DLD1 (cell line): ENCODE data around the gene KLC3.
"Not testable (repeated sequence)": the region's sequence is repeated elsewhere in the genome, so short reads cannot be mapped to it uniquely, and the experiment has no call there.

Source experiments
- in situ Hi-C: cut with HindIII; loops from 2 replicates; pipeline ENCODE4 v1.10.0; 2017; ENCODE audit warnings: low sequenced_read_pairs

KLC3 gene

DNA sequence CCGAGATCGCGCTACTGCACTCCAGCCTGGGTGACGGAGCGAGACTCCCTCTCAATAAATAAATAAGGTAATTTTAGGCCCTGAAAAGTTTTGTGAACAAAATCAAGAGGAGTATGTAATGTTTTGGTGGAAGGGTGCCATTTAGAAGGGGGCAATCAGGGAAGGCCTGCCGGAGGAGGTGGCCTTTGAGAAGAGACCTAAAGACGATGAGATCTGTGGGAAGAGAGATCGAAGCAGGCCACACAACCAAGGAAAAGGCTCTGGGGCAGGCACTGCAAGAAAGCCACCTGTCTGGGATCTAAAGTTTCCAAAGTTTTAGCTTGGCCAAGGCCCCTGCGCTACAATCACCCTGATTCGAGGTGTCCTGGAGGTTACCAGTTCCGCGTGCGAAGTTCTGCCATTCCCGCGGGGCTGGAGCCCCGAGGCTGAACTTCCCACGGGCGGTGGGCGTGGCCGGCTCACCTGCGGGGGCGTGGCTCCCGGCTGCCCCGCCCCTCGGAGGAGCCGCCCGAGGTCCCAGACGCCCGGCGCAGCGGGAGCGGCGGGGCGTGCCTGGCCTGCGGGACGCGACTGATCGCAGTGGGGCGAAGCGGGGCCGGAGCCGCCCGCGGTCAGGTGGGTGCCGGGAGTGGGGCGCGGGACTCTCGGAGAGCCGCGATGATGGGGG is at the start of gene KLC3:
Gene KLC3, plus strand, starts transcription at position 519 of the 667 bp plus-strand sequence. CDS start 4,792 bp downstream, outside the sequence.
- in situ Hi-C loops = no loop called here

DNA sequence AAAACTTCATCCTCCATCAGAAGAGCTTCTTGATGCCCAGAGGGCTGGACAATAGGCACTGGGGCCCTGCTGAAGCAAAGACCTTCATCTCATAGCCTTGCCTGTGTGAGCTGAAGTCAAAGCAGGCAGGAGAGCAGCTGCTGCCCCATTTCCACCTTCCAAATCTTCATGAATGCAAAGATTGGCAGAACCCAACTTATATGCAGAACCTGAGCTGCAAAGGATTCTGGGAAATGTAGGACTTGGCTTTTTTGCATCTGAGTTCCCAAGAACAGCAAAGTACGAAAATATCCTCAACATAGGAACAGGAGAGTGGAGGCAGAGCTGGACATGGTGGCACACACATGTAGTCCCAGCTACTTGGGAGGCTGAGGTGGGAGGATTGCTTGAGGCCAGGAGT is 48.7 kb upstream of the KLC3 start:
- in situ Hi-C loops = no loop called here

DNA sequence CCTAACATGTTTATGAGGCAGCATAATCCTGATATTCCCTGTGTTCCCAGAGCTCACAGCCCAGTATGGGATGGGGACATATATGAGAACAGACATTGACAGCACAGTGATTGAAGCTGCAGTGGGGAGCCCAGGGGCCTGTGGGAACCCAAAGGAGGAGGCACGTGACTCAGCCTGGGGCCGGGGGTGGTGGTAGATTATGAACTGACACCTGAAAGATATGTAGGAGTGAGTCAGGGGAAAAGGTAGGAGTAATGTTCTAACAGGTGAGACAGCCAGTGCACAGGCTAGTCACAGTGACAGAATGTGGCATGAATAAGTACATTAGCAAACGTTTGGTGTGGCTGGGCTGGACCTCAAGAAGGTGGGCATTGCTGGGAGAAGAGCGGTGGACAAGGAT is 46.9 kb upstream of the KLC3 start:
- in situ Hi-C loops = no loop called here

DNA sequence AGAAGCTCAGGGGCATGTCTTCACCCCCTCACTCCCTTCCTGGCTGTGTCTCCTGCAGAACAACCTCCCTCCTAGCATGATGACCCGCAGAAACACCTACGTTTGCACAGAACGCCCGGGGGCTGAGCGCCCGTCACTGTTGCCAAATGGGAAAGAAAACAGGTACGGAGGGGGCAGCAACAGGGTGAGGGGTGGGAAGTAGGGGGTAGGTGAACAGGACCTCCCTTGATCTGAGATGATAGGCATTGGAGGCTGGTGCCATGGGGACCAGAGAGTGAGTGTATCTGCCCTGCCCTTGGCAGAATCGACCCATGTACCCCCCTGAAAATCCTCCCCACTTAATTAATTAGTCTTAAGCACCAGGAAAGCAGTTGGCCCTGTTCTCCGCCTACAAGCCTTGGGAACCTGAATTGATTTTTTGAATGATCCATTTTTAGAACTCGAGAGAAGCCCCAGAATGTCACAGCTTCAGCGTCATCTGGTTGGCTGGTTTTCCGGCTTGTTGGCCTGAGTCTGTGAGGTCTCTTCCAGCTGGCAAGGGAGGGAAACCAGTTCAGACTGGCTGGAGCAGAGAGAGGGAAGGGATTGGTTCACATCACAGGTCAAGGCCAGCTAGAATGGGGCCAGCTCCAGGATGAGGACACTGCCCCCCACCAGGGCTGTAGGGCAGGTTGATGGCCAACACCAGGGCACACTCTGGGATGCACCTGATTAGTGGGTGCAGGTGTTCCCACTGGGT is 46.1 kb upstream of the KLC3 start:
- in situ Hi-C loops = no loop called here

DNA sequence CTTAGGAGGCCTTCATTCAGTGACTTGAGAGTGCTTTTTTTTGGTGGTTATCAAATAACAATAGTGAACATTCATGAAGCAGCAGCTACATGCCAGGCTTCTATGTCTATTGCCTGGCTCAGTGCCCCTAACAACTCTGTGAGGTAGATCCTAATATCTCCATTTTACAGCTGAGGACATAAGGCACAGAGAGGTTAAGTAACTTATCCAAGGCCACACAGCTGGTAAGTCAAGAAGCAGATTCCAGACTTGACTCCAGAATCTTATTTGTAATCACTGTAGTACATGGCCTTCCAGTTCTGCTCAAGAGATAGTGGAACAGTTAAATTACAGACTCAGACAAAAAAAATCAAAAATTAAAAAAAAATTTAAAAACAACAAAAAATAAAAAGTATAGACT is 44.7 kb upstream of the KLC3 start:
- in situ Hi-C loops = no loop called here

DNA sequence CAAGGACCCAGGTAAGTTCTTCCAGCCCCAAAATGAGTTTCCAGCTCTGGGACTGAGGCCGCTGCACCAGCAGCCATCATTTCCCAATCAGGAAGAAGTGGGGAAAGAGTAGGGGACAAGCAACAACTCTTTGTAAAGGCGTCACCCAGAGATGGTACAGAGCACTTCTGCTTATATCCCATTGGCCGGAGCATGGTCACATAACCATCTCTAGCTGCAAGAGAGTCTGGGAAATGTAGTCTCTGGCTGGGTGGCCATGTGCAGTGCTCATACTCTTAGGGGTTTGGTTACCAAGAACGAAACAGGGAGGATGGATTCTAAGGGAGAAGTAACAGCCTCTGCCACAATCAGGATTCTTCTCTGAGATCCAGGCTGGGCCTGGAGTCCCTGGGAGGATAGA is 44.2 kb upstream of the KLC3 start:
- in situ Hi-C loops = no loop called here

DNA sequence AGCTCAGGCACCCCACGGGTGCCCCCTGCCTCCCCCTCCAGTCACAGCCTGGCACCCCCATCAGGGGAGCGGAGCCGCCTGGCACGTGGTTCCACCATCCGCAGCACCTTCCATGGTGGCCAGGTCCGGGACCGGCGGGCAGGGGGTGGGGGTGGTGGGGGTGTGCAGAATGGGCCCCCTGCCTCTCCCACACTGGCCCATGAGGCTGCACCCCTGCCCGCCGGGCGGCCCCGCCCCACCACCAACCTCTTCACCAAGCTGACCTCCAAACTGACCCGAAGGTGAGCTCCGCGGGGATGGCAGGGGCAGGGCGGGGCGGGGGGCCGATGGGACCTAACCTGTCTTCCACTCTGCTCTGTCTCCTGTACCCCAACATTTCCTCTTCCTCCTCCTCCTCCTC is 42.9 kb upstream of the KLC3 start:
- in situ Hi-C loops = no loop called here

DNA sequence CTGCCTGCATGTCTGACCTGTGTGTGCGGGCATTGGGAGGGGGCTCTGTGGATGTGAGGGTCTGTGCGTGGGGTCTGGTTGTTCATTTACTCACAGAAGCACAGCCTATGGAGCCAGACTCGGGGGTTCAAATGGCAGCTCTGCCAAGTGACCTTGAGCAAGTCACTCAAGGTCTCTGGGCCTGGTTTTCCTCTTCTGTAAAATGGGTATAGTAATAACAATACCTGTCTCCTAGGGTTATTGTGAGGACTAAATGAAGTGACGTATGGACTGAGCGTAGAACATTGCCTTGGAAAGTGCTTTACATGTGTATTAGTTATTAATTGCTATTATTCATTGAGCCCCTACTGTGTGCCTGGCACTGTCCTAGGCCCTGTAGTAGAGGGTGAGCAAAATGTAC is 42.3 kb upstream of the KLC3 start:
- in situ Hi-C loops = no loop called here

DNA sequence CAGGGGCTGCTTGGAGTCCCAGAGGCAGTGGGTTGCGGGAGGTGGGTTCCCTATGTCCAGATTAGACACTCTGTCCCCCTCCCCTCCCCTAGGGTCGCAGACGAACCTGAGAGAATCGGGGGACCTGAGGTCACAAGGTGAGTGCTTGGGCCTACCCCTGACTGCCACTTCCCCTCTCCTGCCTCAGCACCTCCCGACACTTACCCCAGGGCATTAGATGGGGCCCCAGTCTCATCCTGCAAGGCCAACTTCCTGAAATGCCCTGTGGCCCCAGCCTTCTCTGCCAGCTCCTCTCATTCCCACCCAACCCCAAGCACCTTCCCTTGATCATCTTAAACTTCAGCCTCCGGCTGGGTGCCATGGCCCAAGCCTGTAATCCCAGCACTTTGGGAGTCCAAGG is 40.8 kb upstream of the KLC3 start:
- in situ Hi-C loops = no loop called here

DNA sequence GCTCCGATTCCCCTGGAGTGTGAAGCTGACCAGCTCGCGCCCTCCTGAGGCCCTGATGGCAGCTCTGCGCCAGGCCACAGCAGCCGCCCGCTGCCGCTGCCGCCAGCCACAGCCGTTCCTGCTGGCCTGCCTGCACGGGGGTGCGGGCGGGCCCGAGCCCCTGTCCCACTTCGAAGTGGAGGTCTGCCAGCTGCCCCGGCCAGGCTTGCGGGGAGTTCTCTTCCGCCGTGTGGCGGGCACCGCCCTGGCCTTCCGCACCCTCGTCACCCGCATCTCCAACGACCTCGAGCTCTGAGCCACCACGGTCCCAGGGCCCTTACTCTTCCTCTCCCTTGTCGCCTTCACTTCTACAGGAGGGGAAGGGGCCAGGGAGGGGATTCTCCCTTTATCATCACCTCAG is 38.1 kb upstream of the KLC3 start:
- in situ Hi-C loops = no loop called here

DNA sequence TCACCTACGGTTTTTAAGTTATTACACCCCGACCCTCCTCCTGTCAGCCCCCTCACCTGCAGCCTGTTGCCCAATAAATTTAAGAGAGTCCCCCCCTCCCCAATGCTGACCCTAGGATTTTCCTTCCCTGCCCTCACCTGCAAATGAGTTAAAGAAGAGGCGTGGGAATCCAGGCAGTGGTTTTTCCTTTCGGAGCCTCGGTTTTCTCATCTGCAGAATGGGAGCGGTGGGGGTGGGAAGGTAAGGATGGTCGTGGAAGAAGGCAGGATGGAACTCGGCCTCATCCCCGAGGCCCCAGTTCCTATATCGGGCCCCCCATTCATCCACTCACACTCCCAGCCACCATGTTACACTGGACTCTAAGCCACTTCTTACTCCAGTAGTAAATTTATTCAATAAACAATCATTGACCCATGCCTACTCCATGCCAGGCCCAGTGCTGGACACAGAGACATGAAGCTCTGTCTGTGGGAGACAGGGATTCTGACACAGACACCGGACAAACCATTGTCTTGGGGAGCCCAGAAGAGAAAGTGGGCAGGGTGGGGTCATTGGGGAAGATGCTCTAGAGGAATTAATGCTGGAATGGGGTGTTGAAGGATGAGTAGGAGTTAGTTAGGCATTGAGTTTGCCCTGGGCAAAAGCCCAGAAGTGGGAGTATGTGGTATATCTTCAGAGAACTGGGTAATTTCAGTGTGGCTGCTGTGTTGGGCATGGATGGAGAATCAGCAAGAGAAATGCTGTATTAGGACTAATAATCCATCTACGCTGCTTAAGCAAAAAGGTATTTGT is 37.1 kb upstream of the KLC3 start:
- in situ Hi-C loops = no loop called here

DNA sequence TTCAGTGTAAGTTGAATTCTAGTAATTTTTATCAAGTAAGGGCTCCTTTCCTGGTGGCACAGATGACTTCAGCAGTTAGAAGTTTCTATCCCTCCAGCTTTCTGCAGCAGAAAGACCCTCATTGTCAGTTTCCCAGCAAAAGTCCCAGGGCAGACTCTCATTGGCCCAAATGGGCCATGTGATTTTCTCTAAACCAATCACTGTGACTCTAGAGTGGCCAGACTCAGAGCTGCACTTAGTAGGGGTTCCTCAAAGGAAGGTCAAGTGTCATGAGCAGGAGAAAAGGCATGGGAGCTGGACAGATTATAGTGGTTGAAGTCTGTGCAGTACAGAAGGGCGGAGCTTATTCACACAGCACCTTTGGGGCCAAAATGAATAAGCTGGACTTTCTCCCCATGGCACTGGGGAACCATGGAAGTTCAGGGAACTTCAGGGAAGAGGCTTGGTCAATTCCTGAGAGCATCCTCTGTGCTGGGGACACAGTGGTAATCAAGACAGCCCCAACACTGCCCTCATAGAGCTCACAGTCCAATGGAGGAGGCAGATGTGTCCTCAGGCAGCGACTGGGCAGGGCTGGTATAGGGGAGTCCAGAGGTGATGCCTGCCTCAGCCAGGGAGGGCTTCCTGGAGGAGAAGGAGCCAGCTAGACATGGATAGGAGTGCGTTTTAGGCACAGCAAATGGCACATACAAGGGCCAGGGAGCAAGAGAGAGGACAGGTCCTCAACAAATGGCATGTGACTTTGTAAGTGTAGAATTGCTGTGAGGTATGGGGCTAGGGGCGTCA is 36.2 kb upstream of the KLC3 start:
- in situ Hi-C loops = no loop called here

DNA sequence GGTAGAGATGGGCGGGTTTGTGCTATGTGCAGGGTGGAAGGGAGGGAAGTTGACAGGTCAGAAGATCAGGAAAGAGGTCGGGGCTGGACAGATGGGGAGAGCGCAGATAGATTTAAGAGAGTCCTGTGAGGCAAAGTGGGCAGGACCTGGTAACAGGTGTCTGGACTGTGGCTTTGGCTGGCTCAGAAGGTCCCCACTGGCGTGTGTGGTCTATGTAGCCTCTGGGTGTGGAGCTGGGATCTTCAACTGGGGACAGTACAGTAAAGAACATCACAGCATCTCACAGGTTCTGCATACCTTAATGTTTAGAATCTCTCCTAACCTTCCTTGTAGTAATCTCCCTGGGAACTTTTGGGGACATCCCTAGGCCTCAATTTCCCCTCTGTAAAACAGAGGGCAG is 35.5 kb upstream of the KLC3 start:
- in situ Hi-C loops = no loop called here

DNA sequence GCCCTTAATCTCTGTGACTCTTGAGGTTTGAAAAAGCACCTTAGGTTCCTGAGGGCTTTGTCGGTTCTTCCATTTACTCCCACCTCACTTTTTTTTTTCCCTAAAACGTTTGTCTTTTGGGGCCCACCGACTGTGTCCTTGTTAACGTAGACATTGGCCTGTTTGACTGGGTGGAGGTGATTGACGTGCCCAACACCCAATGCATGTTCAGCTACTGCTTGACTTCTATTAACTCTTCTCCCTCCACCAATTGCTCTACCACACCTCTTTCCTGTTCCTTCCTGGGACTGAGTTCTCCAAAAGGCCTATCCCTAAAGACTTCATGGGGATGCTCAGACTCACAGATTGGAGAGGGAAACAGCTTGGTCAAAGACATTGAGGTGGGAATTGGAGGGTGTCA is 35.1 kb upstream of the KLC3 start:
- in situ Hi-C loops = no loop called here

DNA sequence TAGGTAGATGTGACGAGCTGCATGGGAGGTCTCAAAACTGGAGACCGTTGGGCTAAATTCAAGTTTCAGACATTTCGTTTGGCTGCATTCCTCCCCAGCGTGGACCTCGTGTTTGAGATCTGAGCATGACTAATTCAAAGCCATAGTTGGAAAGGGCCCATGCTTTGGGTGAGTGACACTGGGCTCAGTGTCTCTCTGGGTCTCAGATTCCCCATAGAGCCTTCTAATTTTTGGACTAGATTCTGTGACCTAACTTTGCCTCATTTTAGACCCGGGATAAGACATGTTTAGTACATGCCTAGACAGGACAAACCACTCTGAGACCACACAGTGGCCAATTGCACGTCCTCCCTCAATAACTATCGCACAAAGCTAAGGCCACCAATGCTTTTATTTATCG is 34.5 kb upstream of the KLC3 start:
- in situ Hi-C loops = no loop called here

DNA sequence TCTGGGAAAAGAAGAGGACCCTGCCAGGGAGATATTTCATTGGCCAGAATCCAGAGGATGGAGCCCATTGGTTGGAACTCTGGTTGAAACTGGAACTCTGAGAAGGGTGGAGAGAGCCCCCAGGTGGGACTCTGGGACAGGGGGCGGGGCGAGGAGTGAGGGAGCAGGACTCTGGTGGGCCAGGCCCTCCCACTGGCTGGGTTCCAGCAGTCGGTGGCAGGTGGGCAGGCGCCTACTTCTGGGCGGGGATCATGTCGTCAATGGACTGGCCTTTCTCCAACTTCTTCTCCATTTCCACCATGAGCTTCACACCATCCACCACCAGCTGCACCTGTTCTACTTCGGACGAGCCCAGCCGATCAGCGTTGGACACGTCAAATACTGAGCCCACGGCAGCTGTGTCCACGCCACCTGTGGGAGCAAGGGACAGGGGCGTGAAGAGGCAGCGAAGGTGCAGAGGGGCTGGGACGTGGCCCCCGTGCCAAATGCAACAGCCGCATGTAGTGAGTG is 34.0 kb upstream of the KLC3 start:
- in situ Hi-C loops = no loop called here

DNA sequence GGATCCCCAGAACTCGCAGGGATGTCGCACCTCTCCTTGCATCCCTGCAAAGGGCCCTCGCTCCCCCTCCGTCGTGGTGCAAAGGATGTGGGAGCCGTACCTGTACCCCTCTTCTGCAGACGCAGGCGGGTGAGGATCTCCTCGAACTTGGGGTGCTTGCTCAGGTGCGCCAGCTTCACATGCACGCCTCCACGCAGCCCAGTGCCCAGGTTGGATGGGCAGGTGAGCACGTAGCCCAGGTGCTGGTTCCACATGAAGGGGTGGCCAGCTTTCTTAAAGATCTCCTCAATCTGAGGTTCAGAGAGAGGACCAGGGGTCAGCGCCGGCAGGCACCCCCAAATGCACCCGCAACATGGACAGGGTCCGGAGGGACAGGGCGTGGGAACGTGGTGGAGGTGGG is 33.2 kb upstream of the KLC3 start:
- in situ Hi-C loops = no loop called here

DNA sequence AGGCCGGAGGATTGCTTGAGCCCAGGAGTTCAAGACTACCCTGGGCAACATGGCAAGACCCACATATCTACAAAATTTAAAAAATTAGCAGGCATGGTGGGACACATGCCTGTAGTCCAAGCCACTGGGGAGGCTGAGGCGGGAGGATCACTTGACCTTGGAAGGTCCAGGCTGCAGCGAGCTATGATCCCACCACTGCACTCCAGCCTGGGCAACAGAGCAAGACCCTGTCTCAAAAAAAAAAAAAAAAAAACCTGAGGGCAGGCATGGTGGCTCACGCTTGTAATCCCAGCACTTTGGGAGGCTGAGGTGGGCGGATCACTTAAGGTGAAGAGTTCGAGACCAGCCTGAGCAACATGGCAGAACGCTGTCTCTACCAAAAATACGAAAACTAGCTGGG is 31.2 kb upstream of the KLC3 start:
- in situ Hi-C loops = not testable (repeated sequence)

DNA sequence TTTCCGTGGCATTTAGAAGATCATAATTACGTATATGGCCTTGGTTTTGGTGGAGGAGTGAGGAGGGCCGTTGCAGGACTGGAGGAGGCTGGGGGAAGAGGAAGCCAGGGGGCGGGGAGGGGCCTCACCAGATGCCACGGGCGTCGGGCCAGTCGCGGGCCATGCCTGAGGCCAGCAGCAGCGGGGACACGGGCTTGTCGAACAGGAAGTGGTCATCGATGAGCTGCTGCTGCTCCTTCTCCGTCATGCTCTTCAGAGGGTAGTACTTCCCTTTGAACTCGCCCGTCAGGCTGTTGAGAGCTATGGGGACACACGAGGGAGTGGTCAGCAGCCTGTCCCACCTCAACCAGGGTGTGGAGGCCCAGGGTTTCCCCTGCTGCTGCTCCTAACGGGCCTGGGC is 28.9 kb upstream of the KLC3 start:
- in situ Hi-C loops = no loop called here

DNA sequence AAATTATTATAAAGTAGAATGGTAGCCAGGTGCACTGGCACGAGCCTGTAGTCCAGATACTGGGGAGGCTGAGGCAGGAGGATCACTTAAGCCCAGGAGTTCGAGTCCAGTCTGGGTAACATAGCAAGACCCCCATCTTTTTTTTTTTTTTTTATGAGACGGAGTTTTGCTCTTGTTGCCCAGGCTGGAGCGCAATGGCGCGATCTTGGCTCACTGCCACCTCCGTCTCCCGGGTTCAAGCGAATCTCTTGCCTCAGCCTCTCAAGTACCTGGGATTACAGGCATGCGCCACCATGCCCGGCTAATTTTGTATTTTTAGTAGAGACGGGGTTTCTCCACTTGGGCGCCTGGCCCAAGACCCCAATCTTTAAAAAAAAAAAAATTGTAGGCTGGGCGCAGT is 28.3 kb upstream of the KLC3 start:
- in situ Hi-C loops = not testable (repeated sequence)

DNA sequence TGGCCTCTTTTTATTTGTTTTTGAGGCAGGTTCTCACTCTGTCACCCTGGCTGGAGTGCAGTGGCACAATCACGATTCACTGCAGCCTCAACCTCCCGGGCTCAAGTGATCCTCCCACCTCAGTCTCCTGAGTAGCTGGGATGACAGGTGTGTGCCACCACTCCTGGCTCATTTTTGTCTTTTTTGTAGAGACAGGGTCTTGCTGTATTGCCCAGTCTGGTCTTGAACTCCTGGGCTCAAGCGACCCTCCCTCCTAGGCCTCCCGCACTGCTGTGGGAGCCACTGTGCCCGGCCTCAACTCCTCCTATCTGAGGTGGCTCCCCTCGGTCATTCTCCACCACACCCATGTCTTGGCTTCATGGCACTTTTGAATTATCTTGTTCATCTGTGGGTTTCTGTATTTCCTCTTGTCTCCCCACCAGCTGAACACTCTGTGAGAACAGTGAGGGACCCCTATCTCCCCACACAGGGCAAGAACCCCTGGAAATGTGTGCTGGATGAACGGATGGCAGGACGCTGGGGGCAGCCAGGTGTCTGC is 25.8 kb upstream of the KLC3 start:
- in situ Hi-C loops = no loop called here
